H1 (cell line): ENCODE results near the gene SLC44A5. TPM values are rescaled to one million over a fixed set of nuclear protein-coding genes. Genes with fewer than 3 reads are reported as not detected.

Experiments used
- CTCF ChIA-PET: fragments of 300-600 bp; sonication (Branson Sonifier 250); formaldehyde crosslinking; loops from one replicate; lab custom pipeline; 2021; ENCODE audit not compliant: partially characterized antibody; lab: Charles Lee
- POLR2A ChIA-PET: fragments of 300-600 bp; sonication (Branson Sonifier 250); formaldehyde crosslinking; loops from one replicate; lab custom pipeline; 2021; ENCODE audit warnings: inconsistent platforms; ENCODE audit not compliant: partially characterized antibody; lab: Charles Lee
- DNase-seq, 2 experiments: peaks; one replicate each; pipeline versions ENCODE4 v3.0.0 to v3.0.0-alpha.2; 2010 to 2022; ENCODE audit warnings: low spot score in 2 of 2, low read depth in 1 of 2, mixed read lengths in 1 of 2
- FAIRE-seq: peaks from 2 replicates; lab custom pipeline; 2011; peaks lifted over from hg19 to GRCh38; lab: Jason Lieb, UNC
- H2AFZ ChIP-seq: 2 replicates; pipeline ENCODE4 v1.8.1; 2012; ENCODE audit warnings: low read length, inconsistent platforms
- H2AK5ac ChIP-seq: 2 replicates; pipeline ENCODE4 v1.6.1; 2013; ENCODE audit warnings: low read depth, low read length
- H2BK120ac ChIP-seq: replicated peaks from 2 replicates; pipeline ENCODE3; 2013; ENCODE audit warnings: low read depth, low read length, inconsistent platforms
- H2BK12ac ChIP-seq: 2 replicates; pipeline ENCODE4 v1.6.1; 2013; ENCODE audit warnings: low read depth, low read length
- H2BK15ac ChIP-seq: 2 replicates; pipeline ENCODE4 v1.6.1; 2013; ENCODE audit warnings: low read length
- H2BK20ac ChIP-seq: 2 replicates; pipeline ENCODE4 v1.6.1; 2013; ENCODE audit warnings: low read length
- H2BK5ac ChIP-seq: 2 replicates; pipeline ENCODE4 v1.6.1; 2013; ENCODE audit warnings: low read depth, low read length
- H3K14ac ChIP-seq: 2 replicates; pipeline ENCODE4 v1.6.1; 2013; ENCODE audit warnings: inconsistent platforms; ENCODE audit not compliant: insufficient read length
- H3K18ac ChIP-seq: 2 replicates; pipeline ENCODE4 v1.6.1; 2013; ENCODE audit warnings: low read length; ENCODE audit errors: extremely low read depth
- H3K23ac ChIP-seq: 2 replicates; pipeline ENCODE4 v1.6.1; 2013; ENCODE audit warnings: inconsistent platforms; ENCODE audit not compliant: insufficient read length
- H3K23me2 ChIP-seq: 2 replicates; pipeline ENCODE4 v1.6.1; 2013; ENCODE audit warnings: low read depth, low read length
- H3K27ac ChIP-seq: 2 replicates; pipeline ENCODE4 v1.6.1; 2011; ENCODE audit warnings: low read depth, low read length, inconsistent platforms
- H3K27me3 ChIP-seq, 4 experiments: replicated peaks in 1 of 4; 1 replicate in 1 of 4; 2 replicates in 3 of 4; pipeline versions ENCODE4 v1.6.1 to v1.8.1; 2011 to 2013; ENCODE audit warnings: low read length in 3 of 4, mild to moderate bottlenecking in 3 of 4, inconsistent platforms in 2 of 4, mixed read lengths in 2 of 4, moderate library complexity in 1 of 4; ENCODE audit not compliant: control insufficient read depth in 3 of 4, insufficient read depth in 3 of 4; ENCODE audit errors: extremely low read depth in 1 of 4
- H3K36me3 ChIP-seq, 4 experiments: 2 replicates each; pipeline versions ENCODE4 v1.6.1 to v1.8.1; 2011 to 2013; ENCODE audit warnings: mild to moderate bottlenecking in 4 of 4, low read length in 3 of 4, moderate library complexity in 2 of 4, control low read depth in 1 of 4, inconsistent platforms in 1 of 4; ENCODE audit not compliant: insufficient read depth in 4 of 4, control insufficient read depth in 2 of 4
- H3K4ac ChIP-seq: replicated peaks from 2 replicates; pipeline ENCODE3; 2013; ENCODE audit warnings: low read length, low read depth, mixed read lengths, inconsistent platforms; ENCODE audit not compliant: insufficient read length
- H3K4me1 ChIP-seq, 4 experiments: replicated peaks in 1 of 4; 1 replicate in 1 of 4; 2 replicates in 3 of 4; pipeline versions ENCODE4 v1.6.1 to v1.8.1; 2011 to 2013; ENCODE audit warnings: low read length in 3 of 4, inconsistent platforms in 2 of 4, mixed read lengths in 1 of 4; ENCODE audit not compliant: insufficient read depth in 4 of 4, control insufficient read depth in 3 of 4
- H3K4me2 ChIP-seq, 2 experiments: 2 replicates each; pipeline versions ENCODE4 v1.6.1 to v1.8.1; 2011 to 2013; ENCODE audit warnings: low read depth in 2 of 2, low read length in 2 of 2, control low read depth in 1 of 2, inconsistent platforms in 1 of 2, mild to moderate bottlenecking in 1 of 2; ENCODE audit not compliant: insufficient read depth in 1 of 2
- H3K4me3 ChIP-seq, 4 experiments: fragments of 200-600, 300-600 bp in 1 of 4; sonication (generic), shearing (Covaris generic), sonication (Bioruptor Twin) in 1 of 4; 2 replicates each; pipeline versions ENCODE4 v1.5.1 to v1.8.1; 2011 to 2016; ENCODE audit warnings: low read length in 4 of 4, low read depth in 3 of 4, control low read depth in 2 of 4, inconsistent platforms in 2 of 4, mild to moderate bottlenecking in 2 of 4, mixed read lengths in 1 of 4, moderate library complexity in 1 of 4; ENCODE audit not compliant: insufficient read depth in 2 of 4; ENCODE audit errors: extremely low read depth in 1 of 4
- H3K56ac ChIP-seq: replicated peaks from 2 replicates; pipeline ENCODE3; 2013; ENCODE audit warnings: low read depth, mild to moderate bottlenecking, mixed read lengths, low read length, inconsistent platforms; ENCODE audit not compliant: insufficient read length
- H3K79me1 ChIP-seq: 2 replicates; pipeline ENCODE4 v1.6.1; 2013; ENCODE audit warnings: low read depth, low read length, control low read depth
- H3K79me2 ChIP-seq, 2 experiments: 2 replicates each; pipeline versions ENCODE4 v1.6.1 to v1.8.1; 2012 to 2013; ENCODE audit warnings: low read length in 2 of 2, mild to moderate bottlenecking in 2 of 2, inconsistent platforms in 1 of 2; ENCODE audit not compliant: insufficient read depth in 2 of 2, control insufficient read depth in 1 of 2
- H3K9ac ChIP-seq, 4 experiments: replicated peaks in 1 of 4; 1 replicate in 1 of 4; 2 replicates in 3 of 4; pipeline versions ENCODE4 v1.6.1 to v1.8.1; 2011 to 2013; ENCODE audit warnings: low read depth in 3 of 4, low read length in 3 of 4, control low read depth in 2 of 4, mild to moderate bottlenecking in 2 of 4, moderate library complexity in 2 of 4, inconsistent platforms in 1 of 4; ENCODE audit errors: extremely low read depth in 1 of 4
- H3K9me3 ChIP-seq, 2 experiments: 2 replicates each; pipeline versions ENCODE4 v1.6.1 to v1.8.1; 2012 to 2013; ENCODE audit warnings: mild to moderate bottlenecking in 2 of 2, moderate library complexity in 2 of 2, control low read depth in 1 of 2, inconsistent platforms in 1 of 2, low read depth in 1 of 2, low read length in 1 of 2, mixed read lengths in 1 of 2; ENCODE audit not compliant: insufficient read depth in 2 of 2
- H4K20me1 ChIP-seq, 2 experiments: replicated peaks in 1 of 2; 2 replicates each; pipeline versions ENCODE3 to v1.8.1; 2011 to 2013; ENCODE audit warnings: inconsistent platforms in 2 of 2, low read length in 2 of 2, mild to moderate bottlenecking in 1 of 2; ENCODE audit not compliant: insufficient read depth in 2 of 2, control insufficient read depth in 1 of 2
- H4K5ac ChIP-seq: 2 replicates; pipeline ENCODE4 v1.6.1; 2013; ENCODE audit warnings: low read length, low read depth, mixed read lengths, inconsistent platforms; ENCODE audit not compliant: insufficient read length
- H4K8ac ChIP-seq: 2 replicates; pipeline ENCODE4 v1.8.0; 2013; ENCODE audit warnings: mild to moderate bottlenecking, moderate library complexity, low read length, inconsistent platforms; ENCODE audit not compliant: insufficient read depth; ENCODE audit errors: extremely low read depth
- H4K91ac ChIP-seq: replicated peaks from 2 replicates; pipeline ENCODE3; 2013; ENCODE audit warnings: low read length, mixed read lengths, inconsistent platforms; ENCODE audit not compliant: insufficient read length
- ATF2 ChIP-seq: IDR thresholded peaks from 2 replicates; pipeline ENCODE4 v1.6.1; 2012; ENCODE audit warnings: low read length, inconsistent platforms
- EP300 ChIP-seq, 2 experiments: IDR thresholded peaks; 1 replicate in 1 of 2; 2 replicates in 1 of 2; pipeline ENCODE4 v1.6.1; 2011 to 2012; ENCODE audit warnings: low read depth in 2 of 2, low read length in 2 of 2, mild to moderate bottlenecking in 2 of 2, borderline replicate concordance in 1 of 2, inconsistent platforms in 1 of 2, moderate library complexity in 1 of 2
- GABPA ChIP-seq: IDR thresholded peaks from 2 replicates; pipeline ENCODE4 v1.6.1; 2011; ENCODE audit warnings: mild to moderate bottlenecking, low read length, moderate library complexity, borderline replicate concordance; ENCODE audit not compliant: insufficient read depth
- GTF2F1 ChIP-seq: IDR thresholded peaks from 2 replicates; pipeline ENCODE4 v1.6.1; 2012; ENCODE audit warnings: low read depth, low read length, improper control_type of control experiment, borderline replicate concordance
- KDM5A ChIP-seq: fragments of 200-600 bp; IDR thresholded peaks from 2 replicates; pipeline ENCODE4 v1.7.1; 2012; ENCODE audit warnings: mild to moderate bottlenecking, low read length, inconsistent platforms, mixed read lengths
- SUZ12 ChIP-seq: fragments of 200-600 bp; sonication (generic); IDR thresholded peaks from 2 replicates; pipeline ENCODE4 v1.6.1; 2012; ENCODE audit warnings: mild to moderate bottlenecking, inconsistent platforms, low read length, moderate library complexity, mixed read lengths
- WGBS, 2 experiments: shearing (Covaris generic) in 1 of 2; methylation state at CpG; one replicate each; pipeline versions ENCODE4 v1.1.6 to v1.1.7; 2013 to 2015; ENCODE audit warnings: low lambda C conversion rate in 2 of 2, mixed read lengths in 2 of 2, inconsistent platforms in 1 of 2, low coverage in 1 of 2, missing lambda C conversion rate in 1 of 2; ENCODE audit not compliant: insufficient replicate concordance in 2 of 2, insufficient coverage in 1 of 2, insufficient read length in 1 of 2; ENCODE audit errors: extremely low coverage in 1 of 2, missing lambda C conversion rate in 1 of 2; 5-methylcytosine and 5-hydroxymethylcytosine counted together
- polyA plus RNA-seq, 7 experiments: library from polyadenylated mRNA; depleted of rRNA in 3 of 7; stranded (reverse) in 5 of 7; unstranded in 2 of 7; fragments of >200 nt in 5 of 7; fragments of 200-250 nt in 2 of 7; gene quantifications; 1 replicate in 5 of 7; 2 replicates in 1 of 7; 4 replicates in 1 of 7; pipeline versions ENCODE4 v1.2.1 to v1.2.3, GENCODE V29; 2011 to 2013; ENCODE audit warnings: missing spikeins in 2 of 7, mixed read lengths in 2 of 7
- total RNA-seq: library from RNA; stranded (reverse); fragmentation: NEBNext Ultra II Directional; extraction: Animal tissue kit (Norgen Biotek cat#: 25700); gene quantifications from 2 replicates; pipeline ENCODE4 v1.2.1, GENCODE V29; 2021

The SLC44A5 gene
- total and polyA plus RNA-seq, 2 of the 8 experiments (the other 6 are each of a cell fraction or from before 2014, with no cell fraction given) = 1.8 to 3.3 TPM

- H3K4ac ChIP-seq = peak overlapping the region; percentile 41
- H3K4me1 ChIP-seq = 0 out of 7 replicates have a peak, but pooled peaks cover 0 to 2% (median 0%) of the 10 kb centered on the region in 4 experiments
- peak overlapping the region; percentile 22 for H4K91ac ChIP-seq
- H3K14ac ChIP-seq = no peak overlapping the region
- peaks cover 4 to 15% of the 10 kb centered on the region in 2 experiments; a peak in 3 of 4 replicates for H3K79me2 ChIP-seq
- no peaks in the 10 kb centered on the region for H3K23me2 ChIP-seq
- DNase-seq = no peak
- H2BK12ac ChIP-seq = peak overlapping the region; percentile 87; the same call in 1 of the 2 replicates
- no peak overlapping the region for H3K23ac ChIP-seq
- H2AFZ ChIP-seq = no peak overlapping the region
- no peak overlapping the region for H4K5ac ChIP-seq
- H2AK5ac ChIP-seq = no peak overlapping the region
- H3K4me3 ChIP-seq = no peak overlapping the region
- no peak overlapping the region for H2BK120ac ChIP-seq
- FAIRE-seq = no peak
- no peaks in the 10 kb centered on the region for H3K36me3 ChIP-seq
- H3K27me3 ChIP-seq = no peaks in the 10 kb centered on the region; a peak in 1 of 7 replicates
- H3K27ac ChIP-seq = no peak overlapping the region
- H4K20me1 ChIP-seq = no peaks in the 10 kb centered on the region
- no peak overlapping the region for H3K9ac ChIP-seq
- H3K56ac ChIP-seq = no peak overlapping the region
- ChIA-PET CTCF (interaction anchor here (0.6 kb wide), 1 partner anchor 67 kb away, joined by 5 read pairs; no protein-coding TSS in a partner anchor), POLR2A (no interaction called here)
- H3K9me3 ChIP-seq = no peaks in the 10 kb centered on the region
- H2BK15ac ChIP-seq = peak overlapping the region; percentile 3; the same call in 1 of the 2 replicates
- H3K79me1 ChIP-seq = no peaks in the 10 kb centered on the region
- H3K18ac ChIP-seq = peak overlapping the region; percentile 19; the same call in 1 of the 2 replicates
- H4K8ac ChIP-seq = no peak overlapping the region
- peak overlapping the region; percentile 2; the same call in 1 of the 2 replicates for H2BK5ac ChIP-seq
- 89% methylated on average over 5 of the region's 5 CpGs; no CpG with 5 or more reads in 1 of the 2 experiments for WGBS, 2 experiments
- H3K4me2 ChIP-seq = no peak overlapping the region; a peak in 1 of 4 replicates
- 0 out of 2 replicates have a peak overlapping the region, but pooled peaks have one; percentile 32 for H2BK20ac ChIP-seq
- TF ChIP-seq SUZ12 (no peak), ATF2 (no peak), GABPA (no peak), EP300 (IDR thresholded peaks at IDR 0.05; ENCODE audit: borderline replicate concordance in 1 of 2, low read depth in 2 of 2, low read length in 2 of 2) (no peak), KDM5A (no peak), GTF2F1 (no peak)
Measured at GRCh38 chr1:75373542-75374159, 237.3 kb downstream of the SLC44A5 start.
